HPDE6-E6E7 (cell line): ENCODE measurements around the gene PCED1B.

Source experiments
- DNase-seq: peaks from one replicate; pipeline ENCODE4 v3.0.0; 2011; ENCODE audit warnings: missing footprints; ENCODE audit errors: extremely low spot score

The PCED1B gene

DNA sequence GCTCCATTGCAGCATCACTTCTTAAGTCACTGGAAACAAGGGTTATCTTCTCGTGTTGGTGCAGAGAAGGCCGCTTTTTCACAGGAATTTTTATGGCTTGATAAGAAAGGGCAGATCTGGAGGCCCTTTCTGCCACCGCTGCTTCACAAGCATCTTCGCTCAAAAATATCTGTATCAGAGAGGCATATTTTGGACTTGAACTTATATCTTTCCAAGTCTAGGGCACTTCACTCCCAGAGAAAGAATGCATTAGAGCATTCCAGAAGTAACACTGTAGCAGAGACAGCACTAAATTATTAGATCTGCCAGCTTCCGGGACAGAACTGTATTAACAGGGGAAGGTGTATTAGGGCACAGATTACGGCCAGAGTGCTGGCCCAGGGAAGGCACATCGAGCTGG, 152.0 kb downstream of the PCED1B start:
- DNase-seq, result no peak

DNA sequence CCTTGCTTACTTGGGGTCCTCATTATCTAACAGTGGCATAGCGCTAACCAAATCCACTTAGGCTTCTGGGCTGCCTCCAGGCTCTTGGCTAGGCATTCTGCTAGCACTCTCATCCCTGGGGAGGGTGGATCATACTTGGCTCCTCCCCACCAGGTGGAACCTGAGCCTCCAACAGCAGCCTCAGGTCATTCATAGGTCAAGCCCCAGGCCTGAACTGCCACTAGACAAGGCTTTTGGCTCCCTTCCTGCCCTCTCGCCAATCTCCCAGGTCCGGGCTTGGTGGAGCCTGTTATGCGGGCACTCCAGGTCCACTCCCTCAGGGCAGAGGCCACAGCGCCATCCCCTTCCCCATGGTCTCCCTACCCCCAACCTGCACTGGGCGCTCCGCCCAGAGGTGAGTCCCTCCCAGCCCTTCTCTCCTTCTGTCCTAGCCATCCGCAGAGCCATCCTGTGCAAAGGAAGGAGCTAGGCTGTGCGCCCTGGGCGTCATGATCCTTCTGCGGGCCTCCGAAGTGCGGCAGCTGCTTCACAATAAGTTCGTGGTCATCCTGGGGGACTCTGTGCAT, 155.2 kb downstream of the PCED1B start:
- no peak for DNase-seq

DNA sequence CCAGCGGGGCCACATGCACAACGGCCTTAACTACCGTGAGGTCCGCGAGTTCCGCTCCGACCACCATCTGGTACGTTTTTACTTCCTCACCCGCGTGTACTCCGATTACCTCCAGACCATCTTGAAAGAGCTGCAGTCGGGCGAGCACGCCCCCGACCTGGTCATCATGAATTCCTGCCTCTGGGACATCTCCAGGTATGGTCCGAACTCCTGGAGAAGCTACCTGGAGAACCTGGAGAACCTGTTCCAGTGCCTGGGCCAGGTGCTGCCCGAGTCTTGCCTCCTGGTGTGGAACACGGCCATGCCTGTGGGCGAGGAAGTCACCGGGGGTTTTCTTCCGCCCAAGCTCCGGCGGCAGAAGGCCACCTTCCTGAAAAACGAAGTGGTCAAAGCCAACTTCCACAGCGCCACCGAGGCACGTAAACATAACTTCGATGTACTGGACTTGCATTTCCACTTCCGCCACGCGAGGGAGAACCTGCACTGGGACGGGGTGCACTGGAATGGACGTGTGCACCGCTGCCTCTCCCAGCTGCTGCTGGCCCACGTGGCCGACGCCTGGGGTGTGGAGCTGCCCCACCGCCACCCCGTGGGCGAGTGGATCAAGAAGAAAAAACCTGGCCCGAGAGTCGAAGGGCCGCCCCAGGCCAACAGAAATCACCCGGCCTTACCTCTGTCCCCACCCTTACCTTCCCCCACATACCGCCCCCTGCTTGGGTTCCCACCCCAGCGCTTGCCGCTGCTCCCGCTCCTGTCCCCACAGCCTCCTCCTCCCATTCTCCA, 156.0 kb downstream of the PCED1B start:
- DNase-seq, result no peak

DNA sequence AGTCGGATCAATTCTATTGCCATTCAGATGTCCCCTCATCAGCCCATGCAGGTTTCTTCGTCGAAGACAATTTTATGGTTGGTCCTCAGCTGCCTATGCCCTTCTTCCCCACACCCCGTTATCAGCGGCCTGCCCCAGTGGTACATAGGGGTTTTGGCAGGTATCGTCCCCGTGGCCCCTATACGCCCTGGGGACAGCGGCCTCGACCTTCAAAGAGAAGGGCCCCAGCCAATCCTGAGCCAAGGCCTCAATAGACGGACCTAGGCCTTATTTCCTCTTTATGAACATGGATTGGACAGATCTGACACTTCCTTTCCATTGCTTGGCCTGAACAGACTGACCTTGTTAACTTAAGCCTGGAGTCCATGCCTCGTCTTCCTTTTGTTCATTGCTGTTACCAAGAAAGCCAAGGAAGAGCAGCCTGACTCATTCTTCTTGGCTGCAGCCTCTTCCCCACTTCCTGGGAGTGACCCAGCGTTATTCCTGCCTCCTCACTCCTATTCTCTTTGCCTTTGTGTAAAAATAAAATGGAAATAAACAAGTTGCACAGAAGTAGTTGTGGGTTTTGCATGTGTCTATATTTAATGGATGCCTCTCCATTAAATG, 156.8 kb downstream of the PCED1B start:
- peak; percentile 82 for DNase-seq

GRCh38 chr12:47237751-47238211, 158.4 kb downstream of the PCED1B start:
- no peak for DNase-seq

- DNase-seq, result no peak
Observed at GRCh38 chr12:47238669-47239114, 159.3 kb downstream of the PCED1B start.

GRCh38 chr12:47242426-47242825, 163.0 kb downstream of the PCED1B start:
- DNase-seq, result no peak

- DNase-seq, result no peak
Observed at GRCh38 chr12:47244835-47245234, 165.4 kb downstream of the PCED1B start.

GRCh38 chr12:47245623-47246022, 166.2 kb downstream of the PCED1B start:
- no peak for DNase-seq

- DNase-seq, result no peak
Observed at GRCh38 chr12:47247418-47247817, 168.0 kb downstream of the PCED1B start.

DNA sequence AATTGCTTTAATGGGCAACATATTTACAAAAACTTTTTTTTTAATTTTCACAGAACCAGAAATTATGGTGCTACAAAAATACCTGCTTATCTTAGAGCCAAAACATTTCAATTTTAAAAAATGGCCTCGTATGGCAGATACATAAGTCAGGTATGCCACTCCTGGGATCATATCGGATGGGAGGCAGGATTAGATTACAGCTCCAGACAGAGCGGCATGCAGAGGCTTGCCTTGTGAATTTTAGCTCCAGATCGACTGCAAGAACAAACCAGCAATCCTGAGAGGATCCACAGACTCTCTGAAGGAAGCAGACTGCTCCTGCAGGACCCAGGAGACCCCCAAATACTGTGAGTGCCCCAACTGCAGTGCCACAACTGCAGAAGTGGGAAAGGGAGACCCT, 169.7 kb downstream of the PCED1B start:
- DNase-seq, result no peak

DNA sequence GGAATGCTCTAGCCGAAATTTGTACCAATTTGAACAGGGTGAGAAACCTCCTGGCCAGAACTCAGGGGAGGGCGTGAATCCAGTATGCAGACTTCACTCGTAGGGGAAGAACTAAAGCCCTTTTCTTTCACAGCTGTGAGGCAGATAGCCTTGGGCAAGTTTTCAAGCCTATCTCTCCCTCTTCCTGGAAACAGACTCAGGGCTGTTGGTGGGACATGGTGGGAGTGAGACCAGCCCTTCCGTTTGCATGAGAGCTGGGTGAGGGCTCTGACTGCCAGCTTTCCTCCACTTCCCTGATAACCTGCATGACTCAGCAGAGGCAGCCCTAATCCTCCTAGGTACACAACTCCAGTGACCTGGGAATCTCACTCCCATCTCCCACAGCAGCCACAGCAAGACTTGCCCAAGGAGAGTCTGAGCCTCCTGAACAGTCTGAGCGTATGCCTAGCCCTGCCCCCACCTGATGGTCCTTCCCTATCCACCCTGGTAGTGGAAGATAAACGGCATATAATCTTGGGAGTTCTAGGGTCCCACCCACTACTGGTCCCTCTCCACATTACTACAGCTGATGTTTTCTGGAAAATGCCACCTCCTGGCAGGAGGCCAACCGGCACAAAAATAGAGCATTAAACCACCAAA, 170.4 kb downstream of the PCED1B start:
- DNase-seq, result no peak

GRCh38 chr12:47251919-47252318, 172.5 kb downstream of the PCED1B start:
- no peak for DNase-seq

GRCh38 chr12:47264951-47265350, 185.5 kb downstream of the PCED1B start:
- DNase-seq, result no peak

- no peak for DNase-seq
Observed at GRCh38 chr12:47265391-47265790, 186.0 kb downstream of the PCED1B start.

DNA sequence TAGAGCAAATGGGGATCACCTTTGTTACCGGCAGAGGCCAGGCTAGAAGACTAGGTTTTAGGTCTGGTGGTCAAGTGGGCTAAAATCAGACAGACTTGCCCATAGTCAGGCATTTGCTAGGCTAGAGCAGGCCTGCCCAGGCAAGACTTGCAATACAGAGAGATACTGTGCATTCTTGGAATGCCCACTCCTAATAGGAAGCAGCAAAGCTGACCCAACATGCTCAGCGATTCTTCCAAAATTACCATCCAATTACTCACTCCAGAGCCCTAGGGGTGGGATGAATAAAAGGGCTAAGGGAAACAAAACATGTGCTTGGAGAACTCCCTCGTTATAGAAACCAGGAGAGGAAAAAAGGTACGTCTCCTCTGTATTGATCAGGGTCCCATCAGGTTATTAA, 188.2 kb downstream of the PCED1B start:
- peak; percentile 87 for DNase-seq

- DNase-seq, result no peak
Observed at GRCh38 chr12:47268501-47269454, 189.4 kb downstream of the PCED1B start.

- no peak for DNase-seq
Observed at GRCh38 chr12:47269916-47270315, 190.5 kb downstream of the PCED1B start.

GRCh38 chr12:47270782-47271664, 191.6 kb downstream of the PCED1B start:
- peak; percentile 56 for DNase-seq

DNA sequence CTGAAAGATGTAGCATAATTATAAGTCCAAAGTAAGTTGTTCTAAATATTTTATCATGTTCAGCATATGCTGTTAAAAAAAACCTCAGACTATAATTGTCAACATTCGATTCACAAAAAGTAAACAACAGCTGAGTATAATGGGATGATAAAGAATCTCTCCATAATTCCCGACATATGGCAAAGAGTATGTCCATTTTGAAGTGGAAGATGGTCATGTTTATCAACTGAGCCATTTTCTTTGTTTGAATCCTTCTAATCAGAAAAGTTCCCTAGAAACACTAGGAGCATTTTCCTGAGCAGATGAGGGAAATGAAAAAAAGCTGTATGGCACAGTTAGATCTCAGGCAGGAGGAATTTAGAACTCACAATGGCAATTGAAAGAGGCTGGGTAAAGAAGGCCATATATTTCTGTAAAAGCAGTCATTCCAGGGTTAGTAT, 192.4 kb downstream of the PCED1B start:
- DNase-seq, result no peak
